Measurements from ENCODE around the gene OR52N2.

The OR52N2 gene

DNA sequence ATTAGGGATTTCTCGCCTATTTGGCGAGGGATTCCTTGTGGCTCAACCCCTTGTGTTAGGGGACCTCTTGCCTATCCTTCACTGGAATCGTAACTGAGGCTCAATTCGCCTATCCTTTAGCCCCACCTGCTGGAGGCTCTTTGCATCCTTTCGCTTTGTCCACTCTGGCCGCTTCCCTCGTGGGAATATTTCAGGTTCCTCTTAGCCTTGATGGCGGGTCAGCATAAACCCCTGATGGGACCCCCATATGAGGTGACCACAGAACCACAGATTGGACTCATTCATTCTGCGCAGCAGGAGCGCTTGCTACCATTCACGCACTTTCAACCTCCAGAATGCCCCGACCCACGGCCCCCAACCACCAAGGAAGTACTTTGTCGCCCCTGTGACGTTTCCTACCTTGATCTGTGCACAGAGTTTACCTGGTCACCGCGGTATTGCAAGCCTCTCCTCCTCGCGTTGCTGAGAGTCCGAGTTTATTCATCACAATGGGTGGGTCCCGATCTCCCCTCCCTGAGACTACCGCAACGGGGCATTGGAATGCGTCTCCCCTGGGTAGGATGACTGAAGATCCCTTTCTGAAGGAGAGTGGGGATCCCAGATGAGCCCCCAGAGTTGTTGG is at the start of gene OR52N2:
Gene OR52N2 (plus strand): TSS at position 425 of the 622 bp plus-strand sequence. CDS start 11,412 bp downstream, outside the sequence.
- peak; percentile 40 for DNase-seq

GRCh38 chr11:5767056-5767455 is 41.7 kb upstream of the OR52N2 start:
- DNase-seq: no peak

- no peak for DNase-seq
These were observed 25.5 kb upstream of the OR52N2 start, which contains the start of gene OR52N5 for GRCh38 chr11:5783255-5783654. TSS of gene OR52N5 (minus strand) at chr11:5783355. CDS start at chr11:5778634, 4,721 bp downstream.

GRCh38 chr11:5791165-5791564 is 17.6 kb upstream of the OR52N2 start, which contains the start of gene OR52N1:
TSS of gene OR52N1 (minus strand) at chr11:5791265. CDS start at chr11:5788816, 2,449 bp downstream.
- DNase-seq: no peak

GRCh38 chr11:5796541-5796940 is 12.2 kb upstream of the OR52N2 start:
- DNase-seq: no peak

GRCh38 chr11:5803982-5804381 is 4.7 kb upstream of the OR52N2 start:
- DNase-seq: no peak

- no peak for DNase-seq
These were observed 1.1 kb upstream of the OR52N2 start for GRCh38 chr11:5807580-5807979.

GRCh38 chr11:5809122-5809519 is 397 bp downstream of the OR52N2 start:
- no peak for DNase-seq

DNA sequence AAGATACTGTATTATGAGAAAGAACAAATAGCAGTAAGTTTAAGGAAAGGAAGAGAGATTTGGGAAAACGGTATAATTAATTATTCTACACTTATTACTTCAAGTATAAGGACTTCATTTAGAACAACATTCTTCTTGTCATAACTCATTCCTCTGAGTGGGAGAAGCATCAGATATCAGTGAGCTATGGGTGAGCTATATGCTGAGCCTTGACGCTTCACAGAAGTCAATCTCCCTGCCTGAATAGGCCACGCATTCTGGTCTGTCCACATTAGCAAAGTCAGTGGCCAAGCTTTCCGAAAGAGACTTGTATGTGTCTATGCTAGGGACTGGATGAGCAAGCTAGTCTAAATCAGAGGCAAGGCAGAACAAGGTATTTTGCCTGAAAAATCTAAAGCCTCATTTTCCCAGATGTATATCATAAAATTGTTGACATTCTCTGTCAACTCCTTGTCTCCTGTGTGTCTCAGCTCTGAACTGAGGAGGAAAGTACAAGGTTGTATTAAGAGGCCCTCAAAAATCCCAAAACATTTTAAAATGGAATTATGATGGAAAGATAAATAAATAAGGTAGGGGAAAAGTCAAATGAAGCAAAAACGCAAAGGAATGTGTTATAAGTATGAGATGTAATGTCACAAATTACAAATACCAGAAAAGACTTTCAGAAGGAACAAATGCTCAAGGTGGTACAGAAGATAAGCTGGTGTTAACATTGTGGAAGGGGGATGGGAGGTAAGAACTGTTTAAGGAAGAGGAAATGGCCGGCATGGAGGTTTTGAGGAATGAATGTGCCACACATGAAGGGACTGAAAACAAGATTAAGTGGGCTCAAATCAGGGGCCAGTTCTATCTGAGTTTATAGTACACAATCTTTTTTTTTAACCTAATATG is 1.4 kb downstream of the OR52N2 start:
- no peak for DNase-seq

GRCh38 chr11:5815534-5815933 is 6.8 kb downstream of the OR52N2 start:
- DNase-seq: no peak

- DNase-seq: no peak
These were observed 9.6 kb downstream of the OR52N2 start for GRCh38 chr11:5818245-5818886.

DNA sequence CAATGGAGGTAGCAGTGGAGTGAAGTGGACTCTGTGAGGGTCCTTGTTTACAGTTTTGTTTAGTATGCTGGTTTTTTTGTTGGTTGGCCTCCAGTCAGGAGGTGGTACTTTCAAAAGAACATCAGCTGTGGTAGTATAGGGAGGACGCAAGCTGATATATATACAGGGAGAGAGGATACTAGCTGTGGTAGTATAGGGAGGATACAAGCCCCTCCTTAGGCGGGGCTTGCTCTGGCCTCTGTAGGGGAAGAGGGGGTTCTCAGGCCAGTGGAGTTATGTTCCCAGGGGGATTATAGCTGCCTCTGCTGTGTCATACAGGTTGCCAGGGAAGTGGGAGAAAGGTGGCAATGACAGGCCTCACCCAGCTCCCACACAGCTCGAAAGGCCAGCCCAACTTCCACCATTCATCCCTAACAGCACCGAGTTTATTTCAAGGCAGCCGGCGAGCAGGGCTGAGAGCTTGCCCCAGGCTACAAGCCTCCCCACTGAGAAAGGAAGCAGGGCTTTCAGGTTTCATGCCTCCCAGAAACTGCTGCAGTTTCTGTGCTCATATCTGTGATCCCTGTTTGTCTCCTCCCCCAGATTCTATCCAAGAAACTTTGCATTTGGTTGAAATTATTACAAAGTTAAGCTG is 22.6 kb downstream of the OR52N2 start:
- DNase-seq: no peak

DNA sequence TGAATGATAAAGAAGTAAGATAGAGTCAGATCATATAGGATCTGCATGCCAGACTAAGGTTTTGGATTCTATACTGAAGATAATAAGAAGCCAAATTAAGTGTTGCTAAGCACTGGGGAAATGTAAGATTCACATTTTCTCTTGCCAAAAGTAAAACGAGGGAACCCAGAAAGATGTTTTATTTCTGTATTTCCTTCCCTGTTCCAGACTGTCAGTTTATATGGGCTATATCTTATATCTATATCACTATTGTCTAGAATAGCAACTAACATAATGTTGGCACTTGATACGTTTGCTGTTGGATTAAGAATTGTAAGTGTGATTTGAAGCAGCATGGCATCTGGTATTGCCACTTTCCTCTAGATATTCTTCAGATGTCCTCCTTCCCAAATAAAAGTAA is 24.7 kb downstream of the OR52N2 start:
- DNase-seq: no peak

GRCh38 chr11:5837695-5838094 is 29.0 kb downstream of the OR52N2 start:
- DNase-seq: no peak

- DNase-seq: no peak
These were observed 33.1 kb downstream of the OR52N2 start, which contains the start of gene OR52E6 for GRCh38 chr11:5841797-5842196. TSS of gene OR52E6 (minus strand) at chr11:5841897. CDS start at chr11:5841897, 0 bp downstream.

GRCh38 chr11:5846701-5847100 is 38.0 kb downstream of the OR52N2 start:
- DNase-seq: no peak

DNA sequence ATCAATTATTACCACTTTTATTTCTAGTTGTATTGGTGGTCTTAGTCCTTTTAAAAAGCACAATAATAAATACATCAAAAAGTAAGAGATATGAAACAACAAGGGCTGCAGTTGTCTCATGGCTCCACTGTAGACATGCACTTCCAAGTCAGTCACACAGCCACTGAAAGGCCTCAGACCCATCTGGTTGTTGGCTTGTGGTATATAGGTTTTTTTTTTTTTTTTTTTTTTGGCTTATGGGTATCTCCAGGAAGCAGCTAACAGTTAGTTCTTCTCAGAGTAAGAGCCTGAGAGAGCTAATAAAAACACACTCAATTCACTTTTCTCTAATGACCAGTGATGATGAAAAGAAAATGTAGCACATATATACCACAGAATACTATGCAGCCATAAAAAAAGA is 39.0 kb downstream of the OR52N2 start:
- DNase-seq: no peak

DNA sequence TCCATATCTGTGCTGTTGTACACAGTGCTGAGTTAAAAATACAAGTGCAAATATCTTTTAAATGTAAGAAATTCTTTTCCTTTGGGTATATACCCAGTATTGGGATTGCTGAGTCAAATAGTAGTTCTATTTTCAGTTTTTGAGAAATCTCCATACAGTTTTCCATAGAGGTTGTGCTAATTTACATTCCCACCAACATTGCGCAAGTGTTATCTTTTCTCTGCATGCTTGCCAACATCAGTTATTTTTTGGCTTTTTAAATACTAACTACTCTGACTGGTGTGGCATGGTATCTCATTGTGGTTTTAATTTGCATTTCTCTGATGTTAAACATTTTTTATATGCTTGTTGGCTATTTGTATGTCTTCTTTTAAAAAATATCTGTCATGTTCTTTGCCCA is 42.3 kb downstream of the OR52N2 start:
- no peak for DNase-seq

DNA sequence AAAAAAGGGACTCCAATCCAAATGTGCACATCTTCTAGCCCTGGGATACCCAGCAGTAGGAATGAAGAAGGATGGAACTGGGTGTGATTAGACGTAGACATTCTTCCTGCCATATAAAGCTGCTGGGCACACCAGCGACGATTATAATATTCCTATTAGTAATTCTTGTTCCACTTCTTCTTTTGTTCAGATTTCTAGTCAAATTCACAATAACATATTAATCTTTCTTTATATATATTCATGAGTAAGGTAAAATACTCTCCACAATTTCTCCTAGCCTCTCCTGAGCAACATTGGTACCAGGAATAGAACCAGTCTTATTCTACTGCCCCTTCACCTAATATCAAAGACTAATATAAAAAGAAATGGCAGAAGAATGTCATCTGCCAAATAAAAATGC is 48.9 kb downstream of the OR52N2 start, which contains the start of gene OR52E8:
Gene OR52E8 (minus strand): TSS at position 101 of the 400 bp plus-strand sequence. CDS start 0 bp downstream, at position 101.
- DNase-seq: no peak

- DNase-seq: no peak
These were observed 57.1 kb downstream of the OR52N2 start for GRCh38 chr11:5865826-5866225.
